Measurements from ENCODE around the gene TTC21B. TPM values are rescaled to one million over a fixed set of nuclear protein-coding genes. Genes with fewer than 3 reads are reported as not detected.

Gene TTC21B
- polyA plus RNA-seq, 3 donors, result 3.1 to 6.7 (median 3.8) TPM

DNA sequence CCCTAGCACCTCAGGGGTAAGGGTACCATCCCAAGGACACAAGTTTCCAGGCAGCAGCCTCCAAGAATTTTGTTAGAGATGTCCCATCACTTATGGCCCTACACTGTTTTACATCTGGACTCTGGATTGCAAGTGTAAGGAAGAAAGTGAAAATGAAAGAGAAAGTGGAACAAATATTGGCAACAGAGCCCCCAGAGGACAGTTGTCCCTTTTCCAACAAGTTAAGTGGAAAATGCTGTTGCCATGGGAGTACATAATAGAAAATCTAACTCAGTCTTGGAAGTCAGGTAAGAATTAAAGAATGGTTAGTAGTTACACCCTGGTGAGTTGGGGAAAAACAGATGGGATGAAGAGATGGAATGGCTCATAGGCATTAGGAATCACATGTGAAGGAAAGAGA lies 50.6 kb downstream of the TTC21B start:
- Histone ChIP-seq H3K79me2 (ENCODE audit: insufficient read depth, low read length) (no peaks in the 10 kb centered on the region), H3K4me2 (replicated peaks; ENCODE audit: extremely low read depth, low read length, poor library complexity, severe bottlenecking) (peak overlapping the region; percentile 26), H3K4me1 (ENCODE audit: control insufficient read depth in 1 of 2, insufficient read depth in 2 of 2, low read length in 2 of 2) (peaks cover 25 to 31% of the 10 kb centered on the region in 2 donors), H2AFZ (ENCODE audit: insufficient read depth, low read depth, low read length, poor library complexity, severe bottlenecking) (no peak overlapping the region), H3K27me3 (ENCODE audit: control insufficient read depth in 2 of 2, insufficient read depth in 2 of 2, low read length in 2 of 2) (no peaks in the 10 kb centered on the region), H3K9me3 (replicated peaks in 1 of 2; ENCODE audit: control insufficient read depth in 1 of 2, insufficient read depth in 1 of 2, low read length in 2 of 2) (no peaks in the 10 kb centered on the region), H3K36me3 (replicated peaks in 1 of 2; ENCODE audit: control insufficient read depth in 1 of 2, insufficient read depth in 2 of 2, low read length in 2 of 2) (peaks cover 10 to 18% of the 10 kb centered on the region in 2 donors), H3K9ac (ENCODE audit: insufficient read depth, low read length, poor library complexity, severe bottlenecking) (no peak overlapping the region), H3K4me3 (replicated peaks in 1 of 3; ENCODE audit: low read depth in 2 of 3, low read length in 3 of 3) (no peak overlapping the region), H3K27ac (ENCODE audit: low read depth in 1 of 2, low read length in 2 of 2) (peak overlapping the region in 1 of 2 donors; percentile 53), H4K20me1 (ENCODE audit: insufficient read depth, low read length) (no peaks in the 10 kb centered on the region)
- intact Hi-C loops (cut with micrococcal nuclease), result no loop called here
- Mint-ChIP-seq H3K27me3 (ENCODE audit: low read depth in 3 of 3) (peaks cover 0 to 2% (median 0%) of the 10 kb centered on the region in 3 donors), H3K9me3 (no peaks in the 10 kb centered on the region), H3K27ac (peak overlapping the region in 5 of 7 donors; percentile 10 to 62 (median 40)), H3K4me3 (peak overlapping the region in 1 of 2 donors; percentile 36), H3K4me1 (peaks cover 28% of the 10 kb centered on the region), H3K36me3 (peaks cover 20 to 36% of the 10 kb centered on the region in 2 donors)
- TF ChIP-seq, protein P1, sequence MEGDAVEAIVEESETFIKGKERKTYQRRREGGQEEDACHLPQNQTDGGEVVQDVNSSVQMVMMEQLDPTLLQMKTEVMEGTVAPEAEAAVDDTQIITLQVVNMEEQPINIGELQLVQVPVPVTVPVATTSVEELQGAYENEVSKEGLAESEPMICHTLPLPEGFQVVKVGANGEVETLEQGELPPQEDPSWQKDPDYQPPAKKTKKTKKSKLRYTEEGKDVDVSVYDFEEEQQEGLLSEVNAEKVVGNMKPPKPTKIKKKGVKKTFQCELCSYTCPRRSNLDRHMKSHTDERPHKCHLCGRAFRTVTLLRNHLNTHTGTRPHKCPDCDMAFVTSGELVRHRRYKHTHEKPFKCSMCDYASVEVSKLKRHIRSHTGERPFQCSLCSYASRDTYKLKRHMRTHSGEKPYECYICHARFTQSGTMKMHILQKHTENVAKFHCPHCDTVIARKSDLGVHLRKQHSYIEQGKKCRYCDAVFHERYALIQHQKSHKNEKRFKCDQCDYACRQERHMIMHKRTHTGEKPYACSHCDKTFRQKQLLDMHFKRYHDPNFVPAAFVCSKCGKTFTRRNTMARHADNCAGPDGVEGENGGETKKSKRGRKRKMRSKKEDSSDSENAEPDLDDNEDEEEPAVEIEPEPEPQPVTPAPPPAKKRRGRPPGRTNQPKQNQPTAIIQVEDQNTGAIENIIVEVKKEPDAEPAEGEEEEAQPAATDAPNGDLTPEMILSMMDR (IDR thresholded peaks at IDR 0.05), result no peak
- peak in 1 of 3 donors; percentile 7 for DNase-seq

DNA sequence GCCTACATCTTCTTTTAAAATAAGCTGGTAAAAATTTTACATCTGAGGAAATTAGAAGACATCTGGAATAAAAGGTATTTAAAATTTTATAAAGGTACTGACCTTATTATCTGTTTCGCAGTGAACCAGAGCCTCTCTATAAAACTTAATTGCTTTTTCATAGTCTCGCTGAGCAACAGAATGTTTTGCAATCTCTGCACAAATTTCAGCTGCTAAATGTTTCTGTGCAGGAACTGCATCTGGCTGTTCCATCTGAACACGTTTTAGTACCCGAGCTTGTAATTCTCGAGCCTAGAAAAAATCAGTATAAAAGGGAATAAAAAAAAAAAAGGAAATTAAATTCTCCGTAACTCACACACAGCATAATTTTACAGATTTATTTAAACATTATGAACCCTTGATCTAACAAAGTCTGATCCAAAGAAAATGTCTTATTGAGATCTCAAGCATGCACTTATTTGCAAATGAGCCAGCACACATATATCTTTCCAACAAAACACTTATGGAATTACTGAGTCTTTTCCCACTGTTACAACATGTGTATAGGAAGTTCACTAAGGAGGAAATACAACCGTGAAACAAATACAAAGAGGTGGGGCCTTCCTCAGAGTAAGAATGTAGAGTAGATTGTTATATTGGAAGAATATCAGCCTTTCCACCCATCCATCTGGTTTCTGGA lies 51.8 kb downstream of the TTC21B start:
- H3K27ac Mint-ChIP-seq, result peak overlapping the region in 1 of 7 donors; percentile 33
- H3K4me1 ChIP-seq (ENCODE audit: control insufficient read depth in 1 of 2, insufficient read depth in 2 of 2, low read length in 2 of 2), result peaks cover 37 to 43% of the 10 kb centered on the region in 2 donors
- H4K20me1 ChIP-seq (ENCODE audit: insufficient read depth, low read length), result no peaks in the 10 kb centered on the region
- peak overlapping the region; percentile 3 for H3K4me2 ChIP-seq (replicated peaks; ENCODE audit: extremely low read depth, low read length, poor library complexity, severe bottlenecking)
- no peaks in the 10 kb centered on the region for H3K27me3 ChIP-seq (ENCODE audit: control insufficient read depth in 2 of 2, insufficient read depth in 2 of 2, low read length in 2 of 2)
- no peak for DNase-seq
- TF ChIP-seq, protein P1 (IDR thresholded peaks at IDR 0.05), result no peak
- H3K27me3 Mint-ChIP-seq (ENCODE audit: low read depth in 3 of 3), result peaks cover 0 to 2% (median 0%) of the 10 kb centered on the region in 3 donors
- intact Hi-C loops (cut with micrococcal nuclease), result no loop called here
- peak overlapping the region in 1 of 2 donors; percentile 41 for H3K4me3 Mint-ChIP-seq
- no peak overlapping the region for H3K9ac ChIP-seq (ENCODE audit: insufficient read depth, low read length, poor library complexity, severe bottlenecking)
- H3K9me3 ChIP-seq (replicated peaks in 1 of 2; ENCODE audit: control insufficient read depth in 1 of 2, insufficient read depth in 1 of 2, low read length in 2 of 2), result no peaks in the 10 kb centered on the region
- H3K79me2 ChIP-seq (ENCODE audit: insufficient read depth, low read length), result no peaks in the 10 kb centered on the region
- H3K9me3 Mint-ChIP-seq, result no peaks in the 10 kb centered on the region
- H3K36me3 ChIP-seq (replicated peaks in 1 of 2; ENCODE audit: control insufficient read depth in 1 of 2, insufficient read depth in 2 of 2, low read length in 2 of 2), result peaks cover 5 to 10% of the 10 kb centered on the region in 2 donors
- H3K36me3 Mint-ChIP-seq, result peaks cover 17 to 30% of the 10 kb centered on the region in 2 donors
- WGBS (ENCODE audit: insufficient coverage), result 17% methylated on average over 1 of the region's 7 CpGs
- no peak overlapping the region for H2AFZ ChIP-seq (ENCODE audit: insufficient read depth, low read depth, low read length, poor library complexity, severe bottlenecking)
- H3K4me1 Mint-ChIP-seq, result peaks cover 37% of the 10 kb centered on the region
- H3K27ac ChIP-seq (ENCODE audit: low read depth in 1 of 2, low read length in 2 of 2), result peak overlapping the region in 1 of 2 donors; percentile 19
- no peak overlapping the region for H3K4me3 ChIP-seq (replicated peaks in 1 of 3; ENCODE audit: low read depth in 2 of 3, low read length in 3 of 3)
